Measurements from ENCODE around the gene MRC1. TPM values are rescaled to one million over a fixed set of nuclear protein-coding genes. Genes with fewer than 3 reads are reported as not detected.

Gene MRC1
- total and polyA plus RNA-seq, 2 of the 8 experiments (the other 6 are each of a cell fraction or from before 2014, with no cell fraction given): 0.03 to 0.06 TPM

DNA sequence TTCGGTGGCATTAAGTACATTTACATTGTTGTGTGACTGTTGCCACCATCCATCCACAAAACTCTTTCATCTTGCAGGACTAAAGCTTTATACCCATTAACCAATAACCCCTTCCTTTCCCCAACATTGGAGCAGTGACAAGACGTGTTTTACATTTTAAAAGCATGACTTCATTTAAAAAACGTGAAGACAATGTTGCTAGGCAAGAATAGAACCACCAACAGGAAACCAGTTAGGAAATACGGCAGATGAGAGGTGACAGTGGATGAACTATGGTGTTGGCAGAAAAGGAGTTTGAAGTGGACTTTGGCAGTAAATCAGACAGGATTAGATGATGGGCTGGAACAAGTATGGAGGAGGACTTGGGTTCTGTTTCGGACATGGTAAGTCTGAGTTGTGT is 40.2 kb upstream of the MRC1 start:
- CTCF ChIA-PET (ENCODE audit: partially characterized antibody): interaction anchor here (2.2 kb wide), 1 partner anchor 27 kb away, joined by 6 read pairs; no protein-coding TSS in a partner anchor
- Histone ChIP-seq H4K91ac (replicated peaks; ENCODE audit: insufficient read length, low read length) (no peak overlapping the region), H3K79me2 (ENCODE audit: control insufficient read depth in 1 of 2, insufficient read depth in 2 of 2, low read length in 2 of 2) (no peaks in the 10 kb centered on the region), H3K4me2 (ENCODE audit: insufficient read depth in 1 of 2, low read depth in 2 of 2, low read length in 2 of 2) (no peak overlapping the region), H2BK12ac (ENCODE audit: low read depth, low read length) (no peak overlapping the region), H3K18ac (ENCODE audit: extremely low read depth, low read length) (no peak overlapping the region), H3K79me1 (ENCODE audit: low read depth, low read length) (no peaks in the 10 kb centered on the region), H3K36me3 (ENCODE audit: control insufficient read depth in 2 of 4, insufficient read depth in 4 of 4, low read length in 3 of 4) (no peaks in the 10 kb centered on the region), H3K14ac (ENCODE audit: insufficient read length) (no peak overlapping the region), H4K8ac (ENCODE audit: extremely low read depth, insufficient read depth, low read length) (no peak overlapping the region), H3K27ac (ENCODE audit: low read depth, low read length) (no peak overlapping the region), H2AK5ac (ENCODE audit: low read depth, low read length) (no peak overlapping the region), H2BK5ac (ENCODE audit: low read depth, low read length) (no peak overlapping the region), H3K9me3 (ENCODE audit: insufficient read depth in 2 of 2, low read depth in 1 of 2, low read length in 1 of 2) (peaks cover 0 to 5% of the 10 kb centered on the region in 2 experiments; a peak in 1 of 4 replicates), H2AFZ (ENCODE audit: low read length) (no peak overlapping the region), H4K5ac (ENCODE audit: insufficient read length, low read depth, low read length) (no peak overlapping the region), H3K23me2 (ENCODE audit: low read depth, low read length) (no peaks in the 10 kb centered on the region), H2BK20ac (ENCODE audit: low read length) (no peak overlapping the region), H3K9ac (replicated peaks in 1 of 4; ENCODE audit: extremely low read depth in 1 of 4, low read depth in 3 of 4, low read length in 3 of 4) (no peak overlapping the region), H3K4me3 (ENCODE audit: extremely low read depth in 1 of 4, insufficient read depth in 2 of 4, low read depth in 3 of 4, low read length in 4 of 4) (no peak overlapping the region), H3K27me3 (replicated peaks in 1 of 4; ENCODE audit: control insufficient read depth in 3 of 4, extremely low read depth in 1 of 4, insufficient read depth in 3 of 4, low read length in 3 of 4) (peaks cover 17 to 24% (median 20%) of the 10 kb centered on the region in 4 experiments), H3K23ac (ENCODE audit: insufficient read length) (no peak overlapping the region), H4K20me1 (replicated peaks in 1 of 2; ENCODE audit: control insufficient read depth in 1 of 2, insufficient read depth in 2 of 2, low read length in 2 of 2) (peaks cover 0 to 2% of the 10 kb centered on the region in 2 experiments), H3K4me1 (replicated peaks in 1 of 4; ENCODE audit: control insufficient read depth in 3 of 4, insufficient read depth in 4 of 4, low read length in 3 of 4) (peaks cover 0 to 3% (median under 1%) of the 10 kb centered on the region in 4 experiments; a peak in 2 of 7 replicates), H3K4ac (replicated peaks; ENCODE audit: insufficient read length, low read depth, low read length) (no peak overlapping the region), H2BK120ac (replicated peaks; ENCODE audit: low read depth, low read length) (no peak overlapping the region), H3K56ac (replicated peaks; ENCODE audit: insufficient read length, low read depth, low read length) (no peak overlapping the region), H2BK15ac (ENCODE audit: low read length) (no peak overlapping the region)
- no peak for FAIRE-seq
- WGBS, 2 experiments (ENCODE audit: extremely low coverage in 1 of 2, insufficient coverage in 1 of 2, insufficient read length in 1 of 2, insufficient replicate concordance in 2 of 2, low coverage in 1 of 2, low lambda C conversion rate in 2 of 2, missing lambda C conversion rate in 1 of 2): 76% methylated on average over 5 of the region's 5 CpGs; no CpG with 5 or more reads in 1 of the 2 experiments
- POLR2A ChIA-PET (ENCODE audit: partially characterized antibody): no interaction called here
- DNase-seq (ENCODE audit: low read depth in 1 of 2, low spot score in 2 of 2): no peak
- TF ChIP-seq RNF2 (IDR thresholded peaks at IDR 0.05; ENCODE audit: borderline replicate concordance, low read depth, low read length, missing control alignments, poor library complexity, severe bottlenecking): no peak
